OCI-LY3 (cell line): ENCODE results near the gene P4HA2.

Experiments
- EZH2phosphoT487 ChIP-seq: fragments of 200-600 bp; shearing (Covaris generic); IDR thresholded peaks from 2 replicates; pipeline ENCODE4 v1.6.1; 2018; ENCODE audit warnings: antibody characterized with exemption, mixed run types, low read depth
- TF ChIP-seq, protein P1 (sequence below): fragments of 200-600, 300-600 bp; sonication (generic); IDR thresholded peaks from 2 replicates; pipeline ENCODE4 v1.5.1; 2014; ENCODE audit warnings: antibody characterized with exemption, low read length, low read depth

DNA sequence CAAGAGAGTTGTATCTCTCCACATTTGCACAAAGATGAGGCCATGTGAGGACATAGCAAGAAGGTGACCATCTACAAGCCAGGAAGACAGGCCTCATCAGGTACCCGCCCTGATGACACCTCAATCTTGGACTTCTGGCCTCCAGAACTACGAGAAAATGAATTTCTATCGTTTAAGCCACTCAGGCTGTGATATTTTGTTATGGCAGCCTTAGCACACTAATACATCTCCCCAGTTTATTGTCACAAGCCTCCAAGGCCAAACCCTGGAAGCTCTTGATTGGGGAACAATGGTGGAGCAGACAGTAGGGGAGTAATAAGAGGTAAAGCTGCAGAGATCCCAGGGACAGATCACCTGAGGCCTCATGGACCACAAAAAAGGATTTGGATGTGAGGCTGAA lies 7.7 kb upstream of the P4HA2 start:
- TF ChIP-seq, protein P1, sequence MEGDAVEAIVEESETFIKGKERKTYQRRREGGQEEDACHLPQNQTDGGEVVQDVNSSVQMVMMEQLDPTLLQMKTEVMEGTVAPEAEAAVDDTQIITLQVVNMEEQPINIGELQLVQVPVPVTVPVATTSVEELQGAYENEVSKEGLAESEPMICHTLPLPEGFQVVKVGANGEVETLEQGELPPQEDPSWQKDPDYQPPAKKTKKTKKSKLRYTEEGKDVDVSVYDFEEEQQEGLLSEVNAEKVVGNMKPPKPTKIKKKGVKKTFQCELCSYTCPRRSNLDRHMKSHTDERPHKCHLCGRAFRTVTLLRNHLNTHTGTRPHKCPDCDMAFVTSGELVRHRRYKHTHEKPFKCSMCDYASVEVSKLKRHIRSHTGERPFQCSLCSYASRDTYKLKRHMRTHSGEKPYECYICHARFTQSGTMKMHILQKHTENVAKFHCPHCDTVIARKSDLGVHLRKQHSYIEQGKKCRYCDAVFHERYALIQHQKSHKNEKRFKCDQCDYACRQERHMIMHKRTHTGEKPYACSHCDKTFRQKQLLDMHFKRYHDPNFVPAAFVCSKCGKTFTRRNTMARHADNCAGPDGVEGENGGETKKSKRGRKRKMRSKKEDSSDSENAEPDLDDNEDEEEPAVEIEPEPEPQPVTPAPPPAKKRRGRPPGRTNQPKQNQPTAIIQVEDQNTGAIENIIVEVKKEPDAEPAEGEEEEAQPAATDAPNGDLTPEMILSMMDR: no peak
- no peak for TF ChIP-seq EZH2phosphoT487
